ENCODE data around the gene RGL4. TPM values are rescaled to one million over a fixed set of nuclear protein-coding genes. Genes with fewer than 3 reads are reported as not detected.

Gene RGL4
- polyA plus RNA-seq, 10 donors = 0.36 to 2.4 (median 1.6) TPM

DNA sequence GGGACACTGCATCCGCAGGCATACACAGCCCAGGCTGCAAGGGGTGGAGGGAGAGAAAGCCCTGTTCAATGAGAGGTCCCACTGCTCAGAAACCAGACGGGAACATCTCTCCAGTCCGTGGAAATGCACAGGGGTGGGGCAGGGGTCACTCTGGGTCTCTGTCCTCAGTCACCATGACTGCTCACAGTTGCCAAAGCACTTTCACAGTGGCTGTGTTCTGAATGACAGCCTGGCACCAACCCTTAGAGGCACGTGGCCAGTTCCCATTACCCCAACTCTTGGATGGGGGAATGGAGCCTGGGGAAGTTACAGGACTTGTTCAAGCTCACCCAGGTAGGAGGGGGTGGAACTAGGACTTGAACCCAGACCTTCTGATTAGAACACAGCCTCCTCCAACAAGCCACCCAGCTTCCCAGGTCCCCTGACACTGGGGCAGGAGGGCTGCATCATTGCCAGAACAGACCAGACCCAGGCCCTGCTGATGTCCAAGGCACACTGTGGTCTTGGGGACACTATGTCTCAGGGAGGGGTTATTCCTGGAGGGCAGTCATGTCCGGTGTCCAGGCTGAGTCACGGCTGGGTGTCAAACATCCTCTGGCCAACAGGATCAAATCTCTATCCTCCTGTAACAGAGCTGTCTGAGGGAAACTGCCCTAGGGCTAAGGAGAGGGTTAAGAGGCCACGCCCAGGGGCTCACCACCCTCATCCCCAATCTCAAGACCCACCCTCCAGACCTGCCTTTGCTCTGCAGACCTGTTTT is 51.9 kb downstream of the RGL4 start:
- DNase-seq = no peak

DNA sequence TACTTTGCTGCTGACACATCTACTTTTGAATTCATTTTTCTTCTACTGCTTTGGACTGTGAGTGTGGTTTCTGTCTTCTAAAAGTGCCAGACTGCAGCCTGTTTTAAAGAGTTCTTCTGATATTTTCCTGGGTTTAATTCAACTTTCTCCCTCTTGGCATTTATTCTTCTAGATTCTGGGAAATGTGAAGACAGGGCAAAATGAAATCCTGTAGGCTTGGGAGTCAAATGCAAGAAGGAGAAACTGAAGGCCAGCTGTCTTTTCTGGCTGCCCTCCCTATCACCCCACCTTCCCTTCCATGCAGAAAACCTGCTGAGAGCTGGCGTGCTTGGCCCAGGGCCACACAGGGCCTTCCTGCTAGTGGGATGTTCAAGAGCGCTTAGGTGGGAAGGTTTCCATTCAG is 52.5 kb downstream of the RGL4 start:
- DNase-seq = peak; percentile 45 to 78 (median 72)

DNA sequence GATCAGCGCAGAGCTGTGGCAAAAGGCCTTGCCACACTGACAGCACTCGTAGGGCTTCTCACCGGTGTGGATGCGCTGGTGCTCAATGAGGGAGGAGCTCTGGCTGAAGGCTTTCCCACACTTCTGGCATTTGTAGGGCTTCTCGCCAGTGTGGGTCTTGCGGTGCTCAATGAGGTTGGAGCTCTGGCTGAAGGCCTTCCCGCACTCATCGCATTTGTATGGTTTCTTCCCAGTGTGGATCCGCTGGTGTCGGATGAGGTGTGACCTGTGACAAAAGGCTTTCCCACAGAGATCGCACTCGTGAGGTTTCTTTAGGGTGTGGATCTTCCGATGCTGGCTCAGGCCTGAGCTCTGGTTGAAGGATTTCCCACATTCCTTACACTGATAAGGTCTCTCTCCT is 53.2 kb downstream of the RGL4 start:
- no peak for DNase-seq

DNA sequence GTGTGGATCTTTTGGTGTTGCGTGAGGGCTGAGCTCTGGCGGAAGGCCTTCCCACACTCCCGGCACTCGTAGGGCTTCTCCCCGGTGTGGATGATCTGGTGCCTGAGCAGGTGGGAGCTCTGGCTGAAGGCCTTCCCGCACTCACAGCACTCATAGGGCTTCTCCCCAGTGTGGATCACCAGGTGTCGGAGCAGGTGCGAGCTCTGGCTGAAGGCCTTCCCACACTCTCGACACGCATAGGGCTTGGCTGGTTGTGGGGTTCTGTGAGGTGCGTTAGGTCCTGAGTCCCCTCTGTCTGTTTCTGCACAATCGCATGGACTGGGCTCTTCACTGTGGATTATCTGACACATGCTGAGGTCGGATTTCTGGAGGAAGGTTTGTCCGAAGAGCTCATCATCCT is 53.7 kb downstream of the RGL4 start:
- DNase-seq = no peak

DNA sequence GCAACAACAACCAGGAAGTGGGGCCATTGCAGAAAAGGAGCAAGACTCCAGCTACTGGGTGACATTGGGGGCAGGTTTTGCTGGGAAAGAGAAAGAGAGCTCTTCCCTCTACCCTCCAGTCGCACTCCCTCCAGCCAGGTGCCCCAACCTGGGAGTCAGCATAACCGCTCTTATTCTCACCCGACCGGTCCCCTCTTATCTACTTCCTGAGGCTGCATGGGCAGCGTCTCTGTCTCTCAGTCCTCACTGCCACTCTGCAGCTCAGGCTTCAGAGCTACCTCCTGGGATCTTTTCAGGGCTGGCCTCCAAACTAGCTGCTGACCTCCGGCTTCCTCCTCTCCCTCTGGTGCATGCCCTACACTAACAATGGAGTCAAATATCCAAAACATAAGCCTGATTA is 55.0 kb downstream of the RGL4 start:
- DNase-seq = no peak

Other genes starting within 250 kb of the RGL4 start
- under 1 TPM in 9 of 10 donors, not detected in 1; 0.23 to 0.95 (median 0.84) TPM for gene IGLL1, start 110.7 kb upstream of the RGL4 start, polyA plus RNA-seq (ENCODE audit: insufficient read length in 10 of 10)
- gene DRICH1, start 58.7 kb upstream of the RGL4 start, polyA plus RNA-seq (ENCODE audit: insufficient read length in 10 of 10) = 1 to 10 TPM in 1 of 10 donors, under 1 TPM in 8, not detected in 1; 0.33 to 1.7 (median 0.46) TPM
- 1 to 10 TPM; 4.0 to 6.2 (median 5.1) TPM for gene ZNF70, start 60.1 kb downstream of the RGL4 start, polyA plus RNA-seq (ENCODE audit: insufficient read length in 10 of 10)
- 1 to 10 TPM in 4 of 10 donors, under 1 TPM in 5, not detected in 1; 0.26 to 1.4 (median 0.84) TPM for gene VPREB3, start 63.4 kb downstream of the RGL4 start, polyA plus RNA-seq (ENCODE audit: insufficient read length in 10 of 10)
- under 1 TPM in 9 of 10 donors, not detected in 1; 0.14 to 0.61 (median 0.33) TPM for gene C22orf15, start 72.0 kb downstream of the RGL4 start, polyA plus RNA-seq (ENCODE audit: insufficient read length in 10 of 10)
- 10 to 100 TPM; 35.5 to 74.9 (median 50.2) TPM for gene CHCHD10, start 77.0 kb downstream of the RGL4 start, polyA plus RNA-seq (ENCODE audit: insufficient read length in 10 of 10)
- 10 to 100 TPM in 4 of 10 donors, 1 to 10 TPM in 6; 6.2 to 18.2 (median 8.7) TPM for gene MMP11, start 81.8 kb downstream of the RGL4 start, polyA plus RNA-seq (ENCODE audit: insufficient read length in 10 of 10)
- gene SMARCB1, start 96.0 kb downstream of the RGL4 start, polyA plus RNA-seq (ENCODE audit: insufficient read length in 10 of 10) = 100 to 1,000 TPM in 1 of 10 donors, 10 to 100 TPM in 9; 57.5 to 111 (median 74.6) TPM
- gene DERL3, start 148.0 kb downstream of the RGL4 start, polyA plus RNA-seq (ENCODE audit: insufficient read length in 10 of 10) = 1 to 10 TPM in 8 of 10 donors, under 1 TPM in 2; 0.71 to 2.6 (median 1.3) TPM
- gene SLC2A11, start 166.9 kb downstream of the RGL4 start, polyA plus RNA-seq (ENCODE audit: insufficient read length in 10 of 10) = 10 to 100 TPM in 1 of 10 donors, 1 to 10 TPM in 9; 4.3 to 10.1 (median 6.4) TPM
- 100 to 1,000 TPM in 8 of 10 donors, 10 to 100 TPM in 2; 75.5 to 212 (median 130) TPM for gene MIF, start 203.4 kb downstream of the RGL4 start, polyA plus RNA-seq (ENCODE audit: insufficient read length in 10 of 10)